HG02759 (cell line): ENCODE measurements around the gene CLDN14.

Source experiments
- ATAC-seq: cut with Tn5 transposase; IDR thresholded peaks from one replicate; pipeline ENCODE4 v1.9.1; 2021; ENCODE audit warnings: mild to moderate bottlenecking, moderate library complexity; ENCODE audit not compliant: unreplicated experiment

CLDN14 gene

DNA sequence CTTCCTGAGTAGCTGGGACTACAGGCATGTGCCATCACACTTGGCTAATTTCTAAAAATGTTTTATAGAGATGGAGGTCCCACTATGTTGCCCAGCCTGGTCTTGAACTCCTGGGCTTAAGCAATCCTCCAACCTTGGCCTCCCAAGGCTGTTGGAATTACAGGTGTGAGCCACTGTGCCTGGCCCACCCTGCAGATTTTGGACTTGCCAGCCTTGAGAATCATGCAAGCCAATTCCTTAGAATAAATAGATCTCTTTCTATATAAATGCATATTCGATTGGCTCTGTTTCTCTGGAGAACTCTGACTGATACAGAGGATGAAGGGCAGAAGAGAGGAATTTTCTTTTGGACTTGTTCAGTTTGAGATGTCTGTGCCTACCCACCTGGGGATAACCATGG, 6.7 kb downstream of the CLDN14 start:
- no peak for ATAC-seq

DNA sequence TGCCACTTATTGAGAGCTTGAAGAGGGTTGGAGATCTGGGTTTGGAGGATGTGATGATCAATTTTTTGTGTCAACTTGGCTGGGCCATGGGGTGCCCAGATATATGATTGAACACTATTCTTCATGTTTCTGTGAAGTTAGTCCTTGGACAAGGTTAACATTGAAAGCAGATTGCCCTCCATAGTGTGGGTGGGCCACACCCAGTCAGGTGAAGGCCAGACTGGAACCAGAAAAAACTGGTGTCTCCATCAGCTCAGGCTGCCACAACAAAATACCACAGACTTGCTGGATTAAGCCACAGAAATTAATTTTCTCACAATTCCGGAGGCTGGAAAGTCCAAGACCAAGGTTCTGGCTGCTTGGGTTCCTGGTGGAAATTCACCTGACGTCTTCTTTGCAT, 7.5 kb downstream of the CLDN14 start:
- no peak for ATAC-seq

DNA sequence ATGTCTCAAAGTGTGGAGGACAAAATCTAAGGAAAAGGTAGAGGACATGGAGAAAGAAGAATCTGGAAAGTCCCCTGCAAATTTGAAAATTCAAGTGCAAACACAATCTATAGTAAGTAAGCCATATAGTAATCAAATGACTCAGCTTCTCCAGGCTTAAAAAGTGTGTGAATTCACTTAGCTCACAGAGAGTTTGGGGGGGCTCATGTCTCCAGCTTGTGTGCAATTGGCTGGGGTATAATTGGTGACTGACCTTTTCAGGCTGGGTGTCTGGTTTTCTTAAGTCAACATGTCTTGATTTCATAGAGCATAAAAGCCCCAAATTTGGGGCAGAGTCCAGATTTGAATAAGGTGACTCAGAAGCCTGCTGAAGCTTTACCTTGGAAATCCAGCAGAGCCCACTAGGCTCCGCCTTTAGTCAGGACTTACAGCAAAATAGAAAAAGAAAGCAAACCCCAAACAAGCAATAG, 8.6 kb downstream of the CLDN14 start:
- peak; percentile 79 for ATAC-seq

DNA sequence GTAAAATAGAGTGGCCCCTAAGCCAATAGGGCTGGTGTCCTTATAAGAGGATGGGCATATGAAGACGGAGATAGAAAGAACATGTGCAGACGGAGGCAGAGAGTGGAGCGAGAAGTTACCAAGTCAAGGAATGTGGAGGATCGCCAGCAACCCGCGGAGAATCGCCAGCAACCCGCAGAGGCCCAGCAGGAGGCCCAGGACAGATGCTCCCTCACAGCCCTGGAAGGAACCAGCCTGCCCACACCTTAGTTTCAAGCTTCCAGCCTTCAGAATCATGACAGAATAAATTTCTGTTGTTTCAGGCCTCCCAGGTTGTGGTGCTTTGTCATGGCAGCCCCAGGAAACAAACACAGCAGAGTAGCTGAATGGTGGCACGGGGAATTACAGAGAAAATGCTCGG, 9.6 kb downstream of the CLDN14 start:
- no peak for ATAC-seq

DNA sequence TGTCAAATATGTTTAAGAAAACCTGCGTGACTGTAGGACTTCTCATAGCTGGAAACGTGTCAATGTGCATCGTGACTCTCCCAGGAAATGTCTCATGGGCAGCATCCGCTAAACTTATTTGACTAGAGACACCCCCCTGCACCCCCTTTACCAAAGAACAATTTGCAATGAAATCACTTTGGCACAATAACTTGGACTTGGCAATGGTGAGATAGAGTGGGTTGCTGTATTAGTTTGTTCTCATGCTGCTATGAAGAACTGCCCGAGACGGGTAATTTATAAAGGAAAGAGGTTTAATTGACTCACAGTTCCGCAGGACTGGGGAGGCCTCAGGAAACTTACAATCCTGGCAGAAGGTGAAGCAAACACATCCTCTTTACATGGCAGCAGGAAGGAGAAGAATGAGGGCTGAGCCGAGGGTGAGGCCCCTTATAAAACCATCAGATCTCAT, 13.8 kb downstream of the CLDN14 start:
- ATAC-seq: no peak

DNA sequence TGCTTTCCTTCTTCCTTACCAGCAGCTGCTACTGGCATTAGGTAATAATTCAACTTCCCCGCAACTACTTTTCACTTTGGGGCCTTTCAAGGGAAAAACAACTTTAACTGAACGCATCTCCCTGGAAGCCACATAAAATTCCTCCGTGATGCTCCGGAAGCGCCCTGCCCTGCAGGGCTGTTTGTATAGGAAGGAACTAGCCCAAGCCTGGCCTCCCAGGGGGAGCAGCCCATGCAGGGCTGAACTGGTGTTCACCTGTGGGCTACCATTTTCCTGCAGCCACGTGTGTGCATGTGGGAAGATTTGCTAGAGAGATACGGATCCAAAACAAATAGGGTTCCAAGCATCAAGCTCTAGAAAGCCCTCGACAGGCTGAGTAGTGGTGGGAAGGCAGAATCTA, 14.4 kb downstream of the CLDN14 start:
- ATAC-seq: no peak

DNA sequence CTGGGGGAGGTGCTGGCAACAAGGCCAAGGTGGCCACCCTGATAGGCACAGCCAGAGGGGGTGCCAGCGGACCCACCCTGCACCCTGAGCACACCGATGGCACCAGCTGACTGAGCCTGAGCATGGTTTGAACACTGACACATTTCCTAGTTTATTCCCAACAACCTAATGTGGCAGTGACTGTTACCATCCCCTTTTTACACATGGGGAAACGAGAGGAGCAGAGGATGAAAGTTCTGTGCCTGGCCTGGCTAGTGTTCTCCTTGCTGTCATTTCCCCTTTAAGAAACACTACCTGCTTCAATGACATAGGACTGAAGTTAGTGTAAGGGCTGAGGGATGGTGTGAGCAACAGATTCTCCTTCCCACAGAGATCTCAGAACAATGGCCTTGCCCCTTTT, 15.3 kb downstream of the CLDN14 start:
- ATAC-seq: no peak

DNA sequence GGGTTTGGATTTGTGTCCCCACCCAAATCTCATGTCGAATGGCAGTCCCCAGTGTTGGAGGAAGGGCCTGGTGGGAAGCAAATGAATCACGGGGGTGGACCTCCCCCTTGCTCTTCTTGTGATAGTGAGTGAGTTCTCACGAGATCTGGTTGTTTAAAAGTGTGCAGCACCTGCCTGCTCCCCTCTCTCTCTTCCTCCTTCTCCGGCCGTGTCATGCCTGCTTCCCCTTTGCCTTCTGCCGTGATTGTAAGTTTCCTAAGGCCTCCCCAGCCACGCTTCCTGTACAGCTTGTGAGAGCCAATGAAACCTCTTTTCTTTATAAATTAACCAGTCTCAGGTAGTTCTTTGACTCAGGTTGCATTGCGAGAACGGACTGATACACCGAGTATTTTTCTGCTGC, 15.9 kb downstream of the CLDN14 start:
- no peak for ATAC-seq

DNA sequence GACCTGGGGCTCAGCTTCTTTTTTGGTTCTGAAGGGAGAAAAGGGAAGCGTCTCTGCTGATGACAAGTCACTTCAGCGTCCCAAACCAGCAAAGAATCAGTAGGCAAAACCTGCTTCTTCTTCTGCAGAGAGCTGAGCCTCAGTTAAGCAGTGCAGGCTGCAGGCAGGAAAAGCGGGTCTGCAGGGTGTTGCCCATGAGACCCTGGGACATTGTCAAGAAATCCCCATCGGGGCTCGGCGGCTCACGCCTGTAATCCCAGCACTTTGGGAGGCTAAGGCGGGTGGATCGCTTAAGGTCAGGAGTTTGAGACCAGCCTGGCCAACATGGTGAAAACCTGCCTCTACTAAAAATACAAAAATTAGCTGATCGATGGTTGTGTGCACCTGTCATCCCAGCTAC, 16.7 kb downstream of the CLDN14 start:
- no peak for ATAC-seq

DNA sequence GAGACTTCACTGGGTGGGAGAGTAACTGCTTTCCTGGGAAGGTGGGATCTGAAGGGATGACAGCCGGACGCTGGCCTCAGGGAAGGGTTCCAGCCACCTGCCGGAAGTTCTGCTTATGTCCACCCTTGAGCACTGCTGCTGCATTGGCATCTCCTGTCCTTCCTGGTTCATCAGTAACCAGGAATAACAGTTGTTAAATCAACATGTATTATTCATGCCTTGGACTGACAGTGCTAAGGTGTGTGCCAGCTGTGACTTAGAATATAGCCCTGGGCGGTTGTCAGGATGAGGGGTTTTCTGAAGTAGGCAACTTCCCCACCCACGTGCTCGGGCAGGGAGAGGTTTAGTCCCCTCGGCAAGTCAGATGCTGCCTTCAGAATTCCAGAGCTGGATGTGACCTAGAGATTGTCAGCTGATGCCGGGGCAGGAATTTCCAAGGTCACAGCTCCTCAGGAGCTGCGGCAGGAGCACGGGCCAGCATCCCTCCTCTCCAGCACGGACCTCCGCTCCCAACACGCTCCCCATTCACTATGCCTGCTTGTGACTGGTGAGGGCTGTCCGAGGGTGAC, 17.9 kb downstream of the CLDN14 start:
- no peak for ATAC-seq

DNA sequence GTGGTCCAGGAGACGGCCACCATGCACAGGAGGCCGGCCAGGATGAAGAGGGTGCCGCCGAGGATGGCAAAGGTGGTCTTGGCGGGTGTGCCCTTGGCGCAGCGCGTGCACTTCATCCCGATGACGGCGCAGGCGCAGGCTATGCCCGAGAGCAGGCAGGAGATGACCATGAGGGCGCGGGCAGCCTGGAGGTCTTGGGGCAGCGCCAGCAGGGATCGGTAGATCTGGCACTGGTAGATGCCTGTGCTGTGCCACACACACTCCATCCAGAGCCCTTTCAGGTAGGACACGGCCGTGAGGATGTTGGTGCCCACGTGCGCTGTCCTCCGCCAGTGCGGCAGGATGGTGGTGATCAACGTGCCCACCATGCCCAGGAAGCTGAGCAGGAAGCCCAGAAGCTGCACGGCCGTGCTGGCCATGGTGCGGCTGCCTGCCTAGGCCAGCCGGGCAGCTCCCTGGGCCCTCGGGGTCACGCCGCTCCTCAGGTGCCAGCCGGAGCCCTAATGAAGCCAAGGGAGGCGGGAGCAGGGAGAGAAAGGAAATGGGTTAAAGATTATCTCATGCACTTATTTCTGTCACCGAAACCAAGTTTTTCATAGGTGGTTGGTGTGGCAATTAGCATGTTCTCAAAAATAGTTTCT, 18.5 kb downstream of the CLDN14 start:
- ATAC-seq: no peak

DNA sequence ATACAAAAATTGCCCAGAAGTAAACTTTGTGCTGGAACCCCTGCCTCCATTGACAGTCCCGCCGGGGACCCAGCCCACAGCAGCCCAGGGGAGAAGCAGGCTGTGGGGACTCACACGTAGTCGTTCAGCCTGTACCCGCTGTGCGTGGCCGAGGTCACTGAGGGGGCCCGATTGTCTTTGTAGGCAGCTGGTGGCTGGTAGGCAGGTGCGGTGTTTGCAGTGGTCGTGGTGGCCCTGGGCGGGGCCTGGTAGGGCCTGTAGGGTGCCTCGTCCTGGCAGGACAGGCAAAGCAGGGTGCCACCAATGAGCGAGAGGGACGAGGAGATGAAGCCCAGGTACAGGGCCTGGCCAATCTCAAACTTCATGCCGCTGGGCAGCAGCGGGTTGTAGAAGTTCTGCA, 19.1 kb downstream of the CLDN14 start:
- ATAC-seq: no peak

DNA sequence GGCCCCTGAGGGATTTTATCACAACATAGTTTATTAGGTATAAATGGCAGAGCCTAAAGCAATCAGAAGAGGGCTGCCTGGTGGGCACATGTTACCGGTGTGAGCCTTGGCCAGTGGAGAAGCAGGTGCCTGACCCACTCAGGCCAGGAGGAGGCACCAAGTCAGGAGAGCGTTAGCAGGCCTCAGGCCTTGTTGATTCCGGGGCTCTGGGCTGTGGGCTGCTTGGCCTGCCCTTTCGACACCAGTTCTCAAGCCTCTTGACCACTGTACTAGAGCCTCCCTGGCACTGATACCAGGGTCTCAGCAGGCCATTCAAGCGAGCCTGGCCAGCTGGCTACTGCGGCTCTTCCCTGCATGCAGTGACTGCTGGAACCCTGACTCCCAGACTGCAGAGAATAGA, 20.8 kb downstream of the CLDN14 start:
- no peak for ATAC-seq

DNA sequence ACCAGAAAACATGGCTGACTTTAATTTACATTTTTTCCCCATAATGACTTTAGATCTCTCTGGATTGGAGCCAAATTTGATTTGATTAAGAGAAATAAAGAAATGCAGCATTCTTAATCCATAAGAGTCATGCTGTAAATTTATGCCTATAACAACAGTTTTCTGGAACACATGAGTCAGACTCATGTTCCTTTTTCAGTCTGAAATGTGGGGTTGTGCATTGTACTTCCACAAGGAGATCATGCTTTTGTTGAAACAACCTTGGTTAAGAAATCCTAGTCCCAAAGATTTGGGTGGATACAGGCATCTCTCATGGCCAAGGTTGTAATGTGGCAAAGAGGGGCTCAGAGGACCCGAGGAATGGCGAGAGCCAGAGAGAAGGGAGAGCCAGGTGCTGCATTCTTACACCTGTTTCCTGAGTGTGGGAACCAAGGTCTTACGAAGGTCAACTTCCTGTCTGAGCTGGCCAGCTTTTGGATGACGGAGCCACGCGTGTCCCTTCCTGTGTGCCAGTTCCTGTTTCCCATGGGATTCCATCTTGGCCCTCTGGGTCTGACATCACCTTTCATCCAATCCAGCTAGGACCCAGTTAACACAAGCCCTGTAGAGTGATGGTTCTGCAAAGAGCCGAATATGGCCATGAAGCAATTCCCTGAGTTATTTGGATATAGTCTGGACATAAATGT, 23.1 kb downstream of the CLDN14 start:
- ATAC-seq: no peak

DNA sequence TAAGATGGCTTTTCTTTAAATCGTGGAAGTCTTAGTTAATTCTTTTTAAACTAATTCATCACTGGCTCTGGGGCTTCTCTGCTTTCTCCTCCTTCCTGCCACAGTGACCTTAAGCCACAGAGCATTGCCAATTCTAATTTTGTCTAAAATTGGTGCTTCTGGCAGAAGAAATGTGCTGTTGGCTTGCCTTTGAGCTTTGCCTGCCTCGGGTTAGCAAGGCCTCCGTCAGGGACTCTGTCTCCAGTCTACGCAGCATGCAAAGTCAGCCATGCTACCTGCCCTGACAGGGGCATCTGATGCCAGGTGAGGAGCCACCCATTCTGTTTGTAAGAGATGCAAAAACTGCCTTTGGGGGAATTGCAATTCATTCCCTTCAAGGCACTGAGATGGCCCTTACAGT, 25.2 kb downstream of the CLDN14 start:
- no peak for ATAC-seq

DNA sequence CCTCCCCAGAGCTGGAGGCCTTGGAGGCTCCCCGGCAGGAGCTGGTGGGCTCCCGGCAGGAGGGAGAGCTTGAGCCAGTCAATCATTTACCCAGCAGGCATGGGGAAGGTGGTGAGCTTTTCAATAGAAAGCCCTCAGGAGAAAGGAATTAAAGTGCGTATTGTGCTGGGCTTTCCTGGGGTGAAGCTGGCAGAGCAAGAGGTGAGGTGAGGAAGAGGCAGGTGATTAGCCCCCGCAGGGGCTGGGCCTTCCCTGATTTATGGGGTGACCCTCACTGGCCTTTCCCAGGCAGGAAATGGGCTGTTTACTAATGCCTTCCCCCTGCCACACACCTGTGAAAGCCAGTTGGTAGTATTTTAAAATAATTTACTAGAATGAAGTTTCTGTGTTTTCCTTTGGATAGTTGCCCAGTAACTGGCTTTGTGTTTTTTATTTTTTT, 25.8 kb downstream of the CLDN14 start:
- ATAC-seq: no peak

DNA sequence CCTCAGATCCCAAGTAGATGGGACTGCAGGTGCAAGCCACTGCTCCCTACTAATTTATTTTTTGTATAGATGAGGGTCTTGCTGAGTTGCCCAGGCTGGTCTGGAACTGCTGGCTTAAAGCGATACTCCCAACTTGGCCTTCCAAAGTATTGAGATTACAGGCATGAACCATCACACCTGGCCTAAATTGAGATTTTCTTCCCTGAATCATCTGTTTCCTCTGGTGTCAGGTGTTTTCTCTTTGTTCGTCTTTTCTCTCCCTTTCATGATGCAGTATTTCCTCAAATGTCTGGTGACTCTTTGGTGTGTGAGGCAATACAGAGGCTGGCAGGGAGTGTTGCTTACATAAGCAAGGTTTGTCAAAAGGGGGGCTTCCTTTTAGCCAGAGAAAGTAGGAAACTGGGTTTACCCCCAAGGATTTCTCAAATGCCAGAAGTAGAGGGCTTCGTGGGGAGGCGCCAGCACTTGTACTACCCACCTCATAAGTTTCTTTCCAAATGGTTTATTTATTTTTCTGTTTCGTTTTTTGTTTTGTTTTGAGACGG, 27.6 kb downstream of the CLDN14 start:
- no peak for ATAC-seq

DNA sequence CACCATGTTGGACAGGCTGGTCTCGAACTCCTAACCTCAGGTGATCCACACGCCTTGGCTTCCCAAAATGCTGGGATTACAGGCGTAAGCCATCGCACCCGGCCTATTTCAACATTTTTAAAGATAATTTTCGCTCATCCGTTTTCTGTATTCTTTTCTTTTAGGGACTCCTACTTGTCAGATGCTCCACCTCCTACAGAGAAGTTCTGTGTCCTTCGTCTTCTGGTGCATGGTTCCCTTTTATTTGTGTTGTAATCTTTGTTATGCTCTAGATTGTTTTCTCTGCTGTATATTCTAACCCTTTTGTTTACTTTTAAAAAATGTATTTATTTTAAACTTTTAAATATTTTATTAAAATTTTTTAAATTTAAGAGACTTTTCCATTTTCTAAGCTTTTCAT, 28.4 kb downstream of the CLDN14 start:
- ATAC-seq: no peak

DNA sequence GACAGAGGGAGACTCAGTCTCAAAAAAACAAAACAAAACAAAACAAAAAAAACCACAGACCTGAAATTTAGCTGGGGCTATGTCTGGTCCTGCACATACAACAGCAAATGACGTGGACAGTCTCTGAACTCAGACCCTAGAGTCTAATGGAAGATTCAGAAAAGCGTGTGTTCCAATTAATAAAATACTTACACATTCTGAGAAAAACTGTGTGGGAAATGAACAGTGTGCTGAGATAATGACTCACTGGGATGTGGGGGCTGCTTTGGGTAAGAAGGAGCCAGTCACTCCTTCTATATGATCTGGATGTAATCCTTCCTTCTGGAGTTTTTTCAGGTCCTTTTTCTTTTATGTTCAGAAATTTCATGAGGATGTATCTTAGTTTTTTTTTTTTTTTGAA, 29.4 kb downstream of the CLDN14 start:
- ATAC-seq: no peak

DNA sequence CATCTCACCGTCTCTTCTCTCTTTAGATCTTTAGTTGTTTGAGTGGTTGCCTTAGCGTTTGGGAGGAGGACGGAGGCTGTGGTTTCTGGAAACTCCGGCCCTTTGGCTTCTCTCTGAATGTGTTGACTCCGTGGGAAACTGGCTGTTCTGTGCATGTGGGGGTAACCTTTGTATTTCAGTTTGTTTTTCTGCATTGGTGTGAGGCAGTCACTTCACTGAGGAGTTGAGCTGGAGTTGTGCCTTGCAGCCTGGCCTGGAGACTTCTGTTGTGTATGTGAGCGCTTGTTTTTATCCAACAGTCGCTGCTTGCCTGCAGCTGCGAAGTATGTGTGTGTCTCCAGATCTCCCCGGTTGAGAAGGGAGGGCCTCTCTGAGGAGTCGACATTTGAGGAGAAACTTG, 33.6 kb downstream of the CLDN14 start:
- no peak for ATAC-seq

DNA sequence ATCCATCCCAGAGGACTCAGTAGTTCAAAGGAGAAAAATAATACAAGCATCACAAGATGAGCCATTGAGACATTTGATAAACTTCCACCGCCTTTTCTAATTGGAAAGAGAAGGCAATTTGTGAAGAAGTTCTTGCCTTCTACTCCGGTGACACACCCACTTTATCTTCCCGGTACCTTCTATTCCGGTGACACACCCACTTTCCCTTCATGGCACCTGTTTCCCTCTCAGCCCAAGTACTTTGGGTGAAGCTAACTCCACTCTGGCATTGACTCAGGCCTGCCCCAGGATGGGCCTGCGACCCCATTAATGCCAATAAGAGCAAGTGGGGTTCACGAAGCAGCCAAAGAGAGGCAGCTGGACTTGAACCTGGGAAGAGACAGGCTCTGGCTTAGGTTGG, 38.2 kb downstream of the CLDN14 start:
- ATAC-seq: no peak

DNA sequence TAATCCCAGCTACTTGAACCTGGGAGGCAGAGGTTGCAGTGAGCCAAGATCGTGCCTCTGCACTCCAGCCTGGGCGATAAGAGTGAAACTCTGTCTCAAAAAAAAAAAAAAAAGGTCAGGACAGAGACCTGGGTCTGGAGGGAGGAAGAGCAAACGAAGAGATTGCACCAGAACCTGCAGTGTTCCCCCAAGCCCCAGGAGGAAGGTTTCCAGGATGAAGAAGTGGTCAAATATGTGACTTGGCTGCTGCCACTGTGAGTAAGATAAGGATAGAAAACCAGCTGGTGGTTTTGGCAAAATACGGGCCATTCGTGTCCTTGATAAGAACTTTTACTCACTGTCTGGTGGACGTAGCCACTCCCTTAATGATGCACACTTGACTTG, 42.2 kb downstream of the CLDN14 start:
- no peak for ATAC-seq
